Testis (tissue), 3 donors: ENCODE measurements around the gene MAN1C1. TPM values are rescaled to one million over a fixed set of nuclear protein-coding genes. Genes with fewer than 3 reads are reported as not detected.

Experiments
- DNase-seq: peaks from one replicate; pipeline ENCODE4 v3.0.0-alpha.2; 2019
- H3K27ac ChIP-seq, 2 donors: fragments of 200-600 bp; sonication (generic); one replicate each; pipeline ENCODE4 v1.5.1; 2019
- H3K27me3 ChIP-seq: fragments of 200-600 bp; sonication (generic); one replicate; pipeline ENCODE4 v1.5.1; 2019
- H3K36me3 ChIP-seq: fragments of 200-600 bp; sonication (generic); one replicate; pipeline ENCODE4 v1.5.1; 2017; ENCODE audit warnings: low read depth; ENCODE audit errors: missing control alignments
- H3K4me1 ChIP-seq: fragments of 200-600 bp; sonication (generic); one replicate; pipeline ENCODE4 v1.5.1; 2019
- H3K4me3 ChIP-seq, 2 donors: fragments of 200-600 bp; sonication (generic); one replicate each; pipeline ENCODE4 v1.5.1; 2017 to 2019
- H3K9me3 ChIP-seq: fragments of 200-600 bp; sonication (generic); one replicate; pipeline ENCODE4 v1.5.1; 2017
- POLR2A ChIP-seq: fragments of 450-650 bp; IDR thresholded peaks from one replicate; pipeline ENCODE4 v1.6.1; 2017; ENCODE audit warnings: antibody characterized with exemption, mild to moderate bottlenecking, moderate library complexity
- WGBS, 2 donors: methylation state at CpG; one replicate each; pipeline ENCODE4 v1.1.5; 2018; 5-methylcytosine and 5-hydroxymethylcytosine counted together
- intact Hi-C: fragments of 100-400 bp; cut with DNase I; formaldehyde crosslinking; loops from one replicate; pipeline ENCODE4 v1.15.1; 2023; ENCODE audit warnings: low total_unique reads
- polyA plus RNA-seq: library from polyadenylated mRNA; stranded (reverse); fragments of 350-450 nt; fragmentation: Illumina TruSeq; extraction: RNeasy Lipid Tissue Mini Kit (QIAGEN cat#74804); gene quantifications from one replicate; pipeline ENCODE4 v1.2.3, GENCODE V29; 2014; ENCODE audit warnings: low read depth, low replicate concordance; ENCODE audit not compliant: insufficient read depth
- total RNA-seq, 2 donors: library from RNA; depleted of rRNA; stranded (reverse); fragments of >200 nt; gene quantifications; one replicate each; pipeline ENCODE4 v1.2.3, GENCODE V29; 2016
- TF ChIP-seq, protein P1 (sequence below), 3 experiments: fragments of 450-650 bp in 2 of 3; fragments of 200-600 bp in 1 of 3; sonication (generic) in 1 of 3; IDR thresholded peaks; one replicate each; pipeline ENCODE4 v1.5.1; 2016 to 2019; ENCODE audit warnings: antibody characterized with exemption in 3 of 3, mild to moderate bottlenecking in 2 of 3, moderate library complexity in 1 of 3

MAN1C1 gene
- total and polyA plus RNA-seq, 3 donors from 2014 or later = 12.8 to 21.1 (median 14.8) TPM

DNA sequence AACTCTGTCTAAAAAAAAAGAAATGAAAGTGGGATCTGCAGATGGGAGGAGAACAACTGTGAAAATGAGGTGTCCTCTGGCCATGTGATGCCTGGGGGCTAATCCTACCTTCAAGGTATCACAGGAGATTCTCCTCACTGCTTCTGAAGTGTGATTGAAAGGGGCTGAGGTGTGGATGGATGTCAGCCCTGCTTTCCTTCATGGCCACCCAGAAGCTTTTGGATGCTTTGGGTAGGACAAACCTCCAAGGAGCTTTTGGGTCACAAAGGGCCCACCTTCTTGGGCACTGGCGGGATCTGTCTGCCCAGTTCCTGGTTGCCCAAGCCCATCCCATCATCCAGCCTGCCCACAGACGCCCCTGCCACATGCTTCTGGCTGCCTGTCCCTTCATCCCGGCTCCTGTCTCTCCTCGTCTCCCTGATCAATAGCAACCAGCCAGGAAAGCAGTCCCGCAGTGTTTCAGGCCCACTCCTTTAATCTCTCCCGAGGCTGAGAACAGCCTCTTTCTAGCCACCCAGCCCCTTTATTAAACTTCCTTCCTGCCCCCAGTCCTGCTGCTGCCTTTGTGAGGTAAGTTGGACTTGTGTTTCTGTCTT lies 87.2 kb downstream of the MAN1C1 start:
- DNase-seq = no peak
- peaks cover 32% of the 10 kb centered on the region for H3K4me1 ChIP-seq
- H3K36me3 ChIP-seq = no peaks in the 10 kb centered on the region
- H3K27ac ChIP-seq = no peak overlapping the region
- TF ChIP-seq POLR2A = no peak
- TF ChIP-seq, protein P1, sequence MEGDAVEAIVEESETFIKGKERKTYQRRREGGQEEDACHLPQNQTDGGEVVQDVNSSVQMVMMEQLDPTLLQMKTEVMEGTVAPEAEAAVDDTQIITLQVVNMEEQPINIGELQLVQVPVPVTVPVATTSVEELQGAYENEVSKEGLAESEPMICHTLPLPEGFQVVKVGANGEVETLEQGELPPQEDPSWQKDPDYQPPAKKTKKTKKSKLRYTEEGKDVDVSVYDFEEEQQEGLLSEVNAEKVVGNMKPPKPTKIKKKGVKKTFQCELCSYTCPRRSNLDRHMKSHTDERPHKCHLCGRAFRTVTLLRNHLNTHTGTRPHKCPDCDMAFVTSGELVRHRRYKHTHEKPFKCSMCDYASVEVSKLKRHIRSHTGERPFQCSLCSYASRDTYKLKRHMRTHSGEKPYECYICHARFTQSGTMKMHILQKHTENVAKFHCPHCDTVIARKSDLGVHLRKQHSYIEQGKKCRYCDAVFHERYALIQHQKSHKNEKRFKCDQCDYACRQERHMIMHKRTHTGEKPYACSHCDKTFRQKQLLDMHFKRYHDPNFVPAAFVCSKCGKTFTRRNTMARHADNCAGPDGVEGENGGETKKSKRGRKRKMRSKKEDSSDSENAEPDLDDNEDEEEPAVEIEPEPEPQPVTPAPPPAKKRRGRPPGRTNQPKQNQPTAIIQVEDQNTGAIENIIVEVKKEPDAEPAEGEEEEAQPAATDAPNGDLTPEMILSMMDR (IDR thresholded peaks at IDR 0.05) = no peak
- intact Hi-C loops = no loop called here
- H3K4me3 ChIP-seq = no peak overlapping the region
- H3K27me3 ChIP-seq = no peaks in the 10 kb centered on the region
- 93 to 94% methylated on average over 6 of the region's 6 CpGs for WGBS, 2 donors
- H3K9me3 ChIP-seq = no peaks in the 10 kb centered on the region

DNA sequence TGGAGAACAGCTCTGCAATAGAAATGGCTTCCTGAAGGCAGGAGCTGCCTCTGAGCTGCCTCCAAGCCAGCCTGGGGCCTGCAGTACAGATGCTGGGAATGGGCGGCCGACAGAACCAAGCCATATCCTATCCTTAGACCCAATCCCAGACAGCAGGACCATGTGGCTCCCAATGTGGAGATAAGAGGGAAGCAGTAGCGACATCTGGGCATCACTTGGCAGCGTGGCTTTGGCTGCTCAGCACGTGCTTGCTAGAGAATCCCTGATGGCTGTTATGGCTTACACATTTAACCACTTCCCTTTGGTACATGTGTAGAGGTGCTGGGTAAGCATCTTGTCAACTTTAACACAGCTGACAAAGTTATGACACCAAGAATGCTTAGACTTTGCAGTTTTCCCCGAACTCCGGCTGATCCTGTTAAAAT lies 87.7 kb downstream of the MAN1C1 start:
- intact Hi-C loops = no loop called here
- no peaks in the 10 kb centered on the region for H3K9me3 ChIP-seq
- peaks cover 32% of the 10 kb centered on the region for H3K4me1 ChIP-seq
- no peak for TF ChIP-seq POLR2A
- TF ChIP-seq, protein P1 (IDR thresholded peaks at IDR 0.05) = no peak
- no peak overlapping the region for H3K27ac ChIP-seq
- 78 to 80% methylated on average over 7 of the region's 7 CpGs for WGBS, 2 donors
- no peak overlapping the region for H3K4me3 ChIP-seq
- H3K27me3 ChIP-seq = no peaks in the 10 kb centered on the region
- DNase-seq = no peak
- H3K36me3 ChIP-seq = no peaks in the 10 kb centered on the region

DNA sequence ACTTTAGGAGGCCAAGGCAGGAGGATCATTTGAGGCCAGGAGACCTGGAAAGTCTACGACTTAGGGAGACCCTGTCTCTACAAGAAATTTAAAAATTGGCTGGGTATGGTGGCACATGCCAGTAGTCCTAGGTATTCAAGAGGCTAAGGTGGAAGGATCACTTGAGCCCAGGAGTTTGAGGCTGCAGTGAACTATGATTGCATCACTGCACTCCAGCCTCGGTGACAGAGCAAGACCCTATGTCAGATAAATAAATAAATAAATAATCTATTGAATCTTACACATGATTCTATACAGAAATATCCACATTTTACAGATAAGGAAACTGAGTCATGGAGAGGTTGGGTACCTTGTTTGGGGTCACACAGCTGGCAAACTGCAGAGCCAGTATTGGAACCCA lies 89.1 kb downstream of the MAN1C1 start:
- H3K27ac ChIP-seq = no peak overlapping the region
- H3K9me3 ChIP-seq = no peaks in the 10 kb centered on the region
- TF ChIP-seq, protein P1 (IDR thresholded peaks at IDR 0.05) = no peak
- no peak for TF ChIP-seq POLR2A
- H3K27me3 ChIP-seq = no peaks in the 10 kb centered on the region
- no peak for DNase-seq
- no peaks in the 10 kb centered on the region for H3K36me3 ChIP-seq
- WGBS, 2 donors = 95 to 97% methylated on average over 2 of the region's 2 CpGs
- peaks cover 19% of the 10 kb centered on the region for H3K4me1 ChIP-seq
- intact Hi-C loops = no loop called here
- H3K4me3 ChIP-seq = no peak overlapping the region

DNA sequence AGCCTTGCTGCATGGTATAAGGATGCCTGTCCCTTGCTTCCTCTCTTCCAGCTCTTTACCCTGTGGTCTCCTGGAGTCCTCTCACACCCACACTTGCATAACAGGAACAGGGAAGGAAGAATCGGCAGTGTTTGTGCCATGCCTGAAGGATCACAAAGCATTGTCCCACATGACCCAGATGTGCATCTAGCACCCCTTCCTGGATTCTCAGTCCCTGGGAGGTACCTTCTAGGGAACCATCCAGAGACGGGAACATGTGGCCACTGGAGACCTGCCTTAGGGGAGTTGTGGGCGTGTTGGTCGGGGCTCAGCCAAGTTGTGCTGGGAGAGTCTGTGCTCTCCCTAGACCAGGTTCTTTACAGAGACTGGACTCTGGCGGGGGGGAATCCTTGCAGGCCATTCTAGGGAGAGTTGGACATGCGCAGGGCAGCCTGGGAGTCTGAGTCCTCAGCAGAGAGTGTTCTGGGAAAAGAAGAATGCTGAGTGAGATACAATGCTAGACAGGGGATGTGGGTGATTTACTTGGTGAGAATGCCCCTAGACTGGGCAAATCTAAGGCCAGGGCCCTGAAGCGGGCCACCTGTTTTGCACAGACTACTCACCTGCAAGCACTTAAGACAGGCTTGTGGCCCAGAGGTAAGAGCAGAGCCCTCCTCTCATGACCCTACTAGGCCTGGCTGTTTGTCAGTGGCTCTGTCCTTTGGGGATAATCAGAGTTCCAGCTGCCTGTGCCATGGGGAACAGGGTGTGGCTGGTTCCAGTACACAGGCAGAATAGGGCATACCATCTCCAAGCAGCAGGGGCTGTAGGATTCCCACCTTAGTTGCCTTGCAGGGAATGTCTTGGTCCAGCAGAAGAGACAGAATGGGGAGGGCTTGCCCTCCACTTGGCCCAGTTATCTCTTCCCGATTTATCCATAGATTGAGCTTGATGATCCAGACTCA lies 89.8 kb downstream of the MAN1C1 start:
- Histone ChIP-seq H3K9me3 (no peaks in the 10 kb centered on the region), H3K4me3 (no peak overlapping the region), H3K27ac (no peak overlapping the region), H3K36me3 (no peaks in the 10 kb centered on the region), H3K4me1 (peaks cover 17% of the 10 kb centered on the region), H3K27me3 (no peaks in the 10 kb centered on the region)
- intact Hi-C loops = no loop called here
- TF ChIP-seq POLR2A = no peak
- WGBS, 2 donors = 69 to 87% methylated on average over 6 to 8 of the region's 8 CpGs
- DNase-seq = no peak

DNA sequence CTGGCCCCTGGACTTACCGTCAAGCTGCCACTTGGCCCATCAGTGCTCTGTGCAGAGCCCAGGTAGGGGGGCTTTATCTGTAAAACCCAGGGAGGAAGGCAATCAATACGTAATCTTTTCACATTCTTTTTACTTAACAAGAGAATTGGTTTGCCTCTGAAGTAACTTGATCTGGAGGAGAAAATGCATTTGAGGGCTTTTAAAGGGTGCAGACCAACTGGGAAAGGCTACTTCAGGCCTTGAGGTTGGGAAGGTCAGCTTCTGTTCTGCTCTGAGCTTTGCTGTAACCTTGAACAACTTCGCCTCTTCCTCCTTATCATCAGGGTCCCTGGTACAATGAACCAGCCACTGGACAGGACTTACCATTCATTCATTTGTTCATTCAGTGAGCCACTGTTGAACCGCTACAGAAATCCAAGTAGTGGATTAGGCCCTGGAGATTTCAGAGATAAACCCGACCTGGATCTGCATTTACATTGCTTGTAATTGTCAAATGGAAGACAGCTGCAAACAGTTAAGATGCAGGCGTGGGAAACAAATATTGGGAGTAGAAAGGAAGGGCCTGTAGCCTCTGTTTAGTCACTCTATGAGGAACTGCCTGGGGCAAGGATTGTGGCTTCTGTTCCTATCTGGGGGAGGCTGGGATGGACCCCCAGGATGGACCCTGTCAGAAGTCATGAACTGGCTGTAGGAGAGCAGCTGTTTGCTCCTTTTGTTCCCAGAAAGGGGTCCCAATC lies 90.9 kb downstream of the MAN1C1 start:
- Histone ChIP-seq H3K27me3 (no peaks in the 10 kb centered on the region), H3K9me3 (no peaks in the 10 kb centered on the region), H3K4me1 (peaks cover 17% of the 10 kb centered on the region), H3K27ac (no peak overlapping the region), H3K4me3 (no peak overlapping the region), H3K36me3 (no peaks in the 10 kb centered on the region)
- intact Hi-C loops = no loop called here
- TF ChIP-seq, protein P1 (IDR thresholded peaks at IDR 0.05) = no peak
- no peak for TF ChIP-seq POLR2A
- no peak for DNase-seq
- 58 to 65% methylated on average over 6 of the region's 6 CpGs for WGBS, 2 donors
